Liver (tissue), 9 donors: Measurements from ENCODE around the gene SMAP2. TPM values are rescaled to one million over a fixed set of nuclear protein-coding genes. Genes with fewer than 3 reads are reported as not detected.

Experiments
- DNase-seq: peaks from one replicate; pipeline ENCODE4 v3.0.0-alpha.2; 2017; ENCODE audit warnings: low spot score
- H3K27ac ChIP-seq, 2 donors: one replicate each; pipeline ENCODE4 v1.7.0; 2013; ENCODE audit warnings: inconsistent platforms in 2 of 2, low read length in 2 of 2, control low read depth in 1 of 2, low read depth in 1 of 2, mild to moderate bottlenecking in 1 of 2
- H3K27me3 ChIP-seq, 4 donors: one replicate each; pipeline versions ENCODE4 v1.6.1 to v1.7.0; 2013; ENCODE audit warnings: low read length in 3 of 4, inconsistent platforms in 1 of 4, mild to moderate bottlenecking in 1 of 4, moderate library complexity in 1 of 4; ENCODE audit not compliant: control insufficient read depth in 4 of 4, insufficient read depth in 4 of 4
- H3K36me3 ChIP-seq, 4 donors: one replicate each; pipeline versions ENCODE4 v1.6.1 to v1.7.0; 2013; ENCODE audit warnings: low read length in 3 of 4, mild to moderate bottlenecking in 3 of 4, low read depth in 1 of 4, moderate library complexity in 1 of 4; ENCODE audit not compliant: control insufficient read depth in 4 of 4, insufficient read depth in 3 of 4
- H3K4me1 ChIP-seq, 4 donors: one replicate each; pipeline versions ENCODE4 v1.6.1 to v1.7.0; 2013; ENCODE audit warnings: low read length in 3 of 4, mild to moderate bottlenecking in 3 of 4, moderate library complexity in 1 of 4; ENCODE audit not compliant: control insufficient read depth in 4 of 4, insufficient read depth in 4 of 4
- H3K4me3 ChIP-seq, 3 donors: one replicate each; pipeline versions ENCODE4 v1.6.1 to v1.7.0; 2013; ENCODE audit warnings: low read length in 3 of 3, control low read depth in 1 of 3, low read depth in 1 of 3, mild to moderate bottlenecking in 1 of 3
- H3K9ac ChIP-seq, 2 donors: one replicate each; pipeline ENCODE4 v1.7.0; 2013; ENCODE audit warnings: low read length in 2 of 2, mild to moderate bottlenecking in 2 of 2, moderate library complexity in 2 of 2, control low read depth in 1 of 2, low read depth in 1 of 2
- H3K9me3 ChIP-seq, 4 donors: one replicate each; pipeline versions ENCODE4 v1.6.1 to v1.7.0; 2013; ENCODE audit warnings: low read length in 3 of 4; ENCODE audit not compliant: control insufficient read depth in 4 of 4
- ATF3 ChIP-seq: IDR thresholded peaks from 2 replicates; pipeline ENCODE4 v1.6.1; 2016; ENCODE audit warnings: antibody characterized with exemption
- CTCF ChIP-seq: fragments of 150-350 bp; IDR thresholded peaks from 2 replicates; pipeline ENCODE4 v1.5.1; 2017; ENCODE audit warnings: improper control_type of control experiment, low read depth, low read length; ENCODE audit not compliant: missing input control
- EGR1 ChIP-seq, 2 donors: IDR thresholded peaks; 2 replicates each; pipeline ENCODE4 v1.6.1; 2016 to 2018; ENCODE audit warnings: antibody characterized with exemption in 2 of 2, low read depth in 2 of 2
- FOXA1 ChIP-seq: IDR thresholded peaks from 2 replicates; pipeline ENCODE4 v1.6.1; 2016; ENCODE audit warnings: antibody characterized with exemption
- FOXA2 ChIP-seq: IDR thresholded peaks from 2 replicates; pipeline ENCODE4 v1.6.1; 2016; ENCODE audit warnings: antibody characterized with exemption
- GABPA ChIP-seq, 2 donors: IDR thresholded peaks in 1 of 2; conservative IDR thresholded peaks in 1 of 2; 2 replicates each; pipeline ENCODE4 v1.6.1; 2016; ENCODE audit warnings: antibody characterized with exemption in 2 of 2, mild to moderate bottlenecking in 1 of 2, moderate library complexity in 1 of 2
- HNF4G ChIP-seq: IDR thresholded peaks from 2 replicates; pipeline ENCODE4 v1.6.1; 2016; ENCODE audit warnings: antibody characterized with exemption
- JUND ChIP-seq, 2 donors: IDR thresholded peaks; 2 replicates each; pipeline ENCODE4 v1.6.1; 2016; ENCODE audit warnings: antibody characterized with exemption in 2 of 2
- MAX ChIP-seq: IDR thresholded peaks from 2 replicates; pipeline ENCODE4 v1.6.1; 2016; ENCODE audit warnings: antibody characterized with exemption
- NR2F2 ChIP-seq: IDR thresholded peaks from 2 replicates; pipeline ENCODE4 v1.6.1; 2016; ENCODE audit warnings: antibody characterized with exemption
- RAD21 ChIP-seq, 2 donors: IDR thresholded peaks; 2 replicates each; pipeline ENCODE4 v1.6.1; 2016; ENCODE audit warnings: antibody characterized with exemption in 2 of 2, mild to moderate bottlenecking in 2 of 2
- REST ChIP-seq: IDR thresholded peaks from 2 replicates; pipeline ENCODE4 v1.6.1; 2016; ENCODE audit warnings: antibody characterized with exemption, mild to moderate bottlenecking
- RXRA ChIP-seq, 2 donors: IDR thresholded peaks; 2 replicates each; pipeline ENCODE4 v1.6.1; 2017 to 2018; ENCODE audit warnings: antibody characterized with exemption in 2 of 2, mild to moderate bottlenecking in 1 of 2
- SP1 ChIP-seq: IDR thresholded peaks from 2 replicates; pipeline ENCODE4 v1.6.1; 2018; ENCODE audit warnings: antibody characterized with exemption, mild to moderate bottlenecking
- TAF1 ChIP-seq: conservative IDR thresholded peaks from 2 replicates; pipeline ENCODE4 v1.6.1; 2016; ENCODE audit warnings: antibody characterized with exemption, mild to moderate bottlenecking
- YY1 ChIP-seq: IDR thresholded peaks from 2 replicates; pipeline ENCODE4 v1.6.1; 2016; ENCODE audit warnings: antibody characterized with exemption, mild to moderate bottlenecking
- ZBTB33 ChIP-seq: IDR thresholded peaks from 2 replicates; pipeline ENCODE4 v1.6.1; 2016; ENCODE audit warnings: antibody characterized with exemption
- WGBS: extraction: QIAGEN DNeasy Blood & Tissue Kit; methylation state at CpG from one replicate; pipeline ENCODE4 v1.1.7; 2013; 5-methylcytosine and 5-hydroxymethylcytosine counted together
- polyA plus RNA-seq, 2 donors: library from polyadenylated mRNA; stranded (reverse) in 1 of 2; unstranded in 1 of 2; fragments of 200-250 nt in 1 of 2; fragments of >200 nt in 1 of 2; fragmentation: Nextera tagmentation in 1 of 2; extraction: Ambion mirVana in 1 of 2; gene quantifications; one replicate each; pipeline versions ENCODE4 v1.2.1 to v1.2.3, GENCODE V29; 2013 to 2015
- total RNA-seq, 2 donors: library from RNA; depleted of rRNA; stranded (reverse); fragments of >200 nt; gene quantifications; one replicate each; pipeline ENCODE4 v1.2.3, GENCODE V29; 2014
- donor health status: healthy.
- donor health status: healthy.
- donor health status: healthy.
- donor health status: healthy.
- donor health status: healthy.

Gene SMAP2
- total and polyA plus RNA-seq, 4 donors, result 20.0 to 36.8 (median 29.8) TPM

GRCh38 chr1:40435876-40436275 lies 62.3 kb downstream of the SMAP2 start:
- Histone ChIP-seq H3K9me3 (no peaks in the 10 kb centered on the region), H3K4me1 (peaks cover 0 to 3% (median 0%) of the 10 kb centered on the region in 4 donors), H3K4me3 (no peak overlapping the region), H3K36me3 (no peaks in the 10 kb centered on the region), H3K27ac (no peak overlapping the region), H3K9ac (no peak overlapping the region), H3K27me3 (no peaks in the 10 kb centered on the region)
- no peak for DNase-seq
- TF ChIP-seq TAF1, result no peak
- WGBS, result 72% methylated on average over 4 of the region's 4 CpGs

GRCh38 chr1:40438391-40439015 lies 65.0 kb downstream of the SMAP2 start:
- Histone ChIP-seq H3K9me3 (no peaks in the 10 kb centered on the region), H3K36me3 (no peaks in the 10 kb centered on the region), H3K9ac (no peak overlapping the region), H3K27me3 (no peaks in the 10 kb centered on the region), H3K4me1 (peaks cover 0 to 3% (median 0%) of the 10 kb centered on the region in 4 donors), H3K4me3 (no peak overlapping the region), H3K27ac (no peak overlapping the region)
- TF ChIP-seq TAF1, result no peak
- no peak for TF ChIP-seq GABPA (IDR thresholded peaks at IDR 0.05 in 1 of 2, conservative IDR thresholded peaks at IDR 0.05 in 1 of 2)
- peak; percentile 76 to 85 for TF ChIP-seq RAD21 (IDR thresholded peaks at IDR 0.05)
- peak; percentile 75 for TF ChIP-seq CTCF
- TF ChIP-seq HNF4G, result no peak
- no peak for TF ChIP-seq ATF3
- 58% methylated on average over 3 of the region's 3 CpGs for WGBS
- DNase-seq, result no peak

GRCh38 chr1:40439247-40439646 lies 65.7 kb downstream of the SMAP2 start:
- H3K27me3 ChIP-seq, result no peaks in the 10 kb centered on the region
- TF ChIP-seq YY1 (no peak), REST (no peak), HNF4G (no peak), EGR1 (IDR thresholded peaks at IDR 0.05; ENCODE audit: low read depth in 2 of 2) (no peak), GABPA (IDR thresholded peaks at IDR 0.05 in 1 of 2, conservative IDR thresholded peaks at IDR 0.05 in 1 of 2) (no peak), FOXA1 (no peak), ZBTB33 (no peak), RAD21 (IDR thresholded peaks at IDR 0.05) (no peak), SP1 (no peak), MAX (no peak), CTCF (no peak), NR2F2 (no peak), TAF1 (no peak), JUND (IDR thresholded peaks at IDR 0.05) (no peak), RXRA (IDR thresholded peaks at IDR 0.05) (no peak), FOXA2 (no peak)
- no peak overlapping the region for H3K27ac ChIP-seq
- no peak overlapping the region for H3K9ac ChIP-seq
- H3K36me3 ChIP-seq, result no peaks in the 10 kb centered on the region
- WGBS, result 87% methylated on average over 5 of the region's 5 CpGs
- DNase-seq, result no peak
- no peaks in the 10 kb centered on the region for H3K9me3 ChIP-seq
- no peak overlapping the region for H3K4me3 ChIP-seq
- peaks cover 0 to 3% (median 0%) of the 10 kb centered on the region in 4 donors for H3K4me1 ChIP-seq
